NCI-H460 (cell line): ENCODE measurements around the gene MEIG1. TPM values are rescaled to one million over a fixed set of nuclear protein-coding genes. Genes with fewer than 3 reads are reported as not detected.

Experiments used
- total RNA-seq: library from RNA; depleted of rRNA; stranded (reverse); fragments of >200 nt; shearing (Covaris generic); gene quantifications from 2 replicates; pipeline ENCODE4 v1.2.3, GENCODE V29; 2014; rRNA removed

The MEIG1 gene
- total RNA-seq, 1 experiment from 2014 or later, result not detected

Other genes with a start within 250 kb of the MEIG1 start
- 31.8 and 36.5 TPM in 2 replicates for gene FAM107B, start 184.5 kb upstream of the MEIG1 start, total RNA-seq
- gene CDNF, start 121.4 kb upstream of the MEIG1 start, total RNA-seq, result 0.69 TPM in 1 of 2 replicates, not detected in the other
- gene HSPA14, start 121.1 kb upstream of the MEIG1 start, total RNA-seq, result 19.1 and 20.6 TPM in 2 replicates
- gene MSANTD7, start 121.1 kb upstream of the MEIG1 start, total RNA-seq, result 12.6 and 13.3 TPM in 2 replicates
- gene SUV39H2, start 80.5 kb upstream of the MEIG1 start, total RNA-seq, result 13.5 and 16.3 TPM in 2 replicates
- 7.3 and 8.0 TPM in 2 replicates for gene DCLRE1C, start 5.3 kb upstream of the MEIG1 start, total RNA-seq
- gene OLAH, start 84.6 kb downstream of the MEIG1 start, total RNA-seq, result 0.40 and 1.5 TPM in 2 replicates
- 2.0 and 2.2 TPM in 2 replicates for gene ACBD7, start 129.4 kb downstream of the MEIG1 start, total RNA-seq
- gene RPP38, start 138.0 kb downstream of the MEIG1 start, total RNA-seq, result 19.7 and 21.1 TPM in 2 replicates
- gene NMT2, start 209.3 kb downstream of the MEIG1 start, total RNA-seq, result 16.9 and 17.5 TPM in 2 replicates